ENCODE data around the gene TUBAL3. TPM values are rescaled to one million over a fixed set of nuclear protein-coding genes. Genes with fewer than 3 reads are reported as not detected.
A peak's percentile ranks its signal among the peaks of the same experiment; 100 is the strongest.

Gene TUBAL3
- total and polyA plus RNA-seq, 9 of the 15 experiments (the other 6 are each of a cell fraction or from before 2014, with no cell fraction given) = 5.5 to 10.1 (median 6.9) TPM

GRCh38 chr10:5343561-5343960, 61.1 kb downstream of the TUBAL3 start:
- no peak overlapping the region for H3K9ac ChIP-seq (ENCODE audit: insufficient read depth in 1 of 2, low read depth in 2 of 2, low read length in 2 of 2)
- H3K4me3 ChIP-seq = no peak overlapping the region
- H4K20me1 ChIP-seq (replicated peaks; ENCODE audit: control insufficient read depth, insufficient read depth, low read length) = no peaks in the 10 kb centered on the region
- DNase-seq (ENCODE audit: extremely low read depth in 1 of 4, low spot score in 3 of 4) (peak in 2 of 4 experiments; percentile 19 to 22), FAIRE-seq (no peak), ATAC-seq (peak; percentile 57; the same call in 2 of the 3 replicates)
- no peaks in the 10 kb centered on the region for H3K79me2 ChIP-seq (ENCODE audit: control insufficient read depth, insufficient read depth, low read length)
- no peak overlapping the region for H3K4me2 ChIP-seq (ENCODE audit: insufficient read depth, low read length)
- no peaks in the 10 kb centered on the region for H3K36me3 ChIP-seq (ENCODE audit: control insufficient read depth, insufficient read depth, low read length)
- ChIA-PET POLR2A (no interaction called here), CTCF (ENCODE audit: low intra/inter-chr PET ratio) (interaction anchor here (0.6 to 1.3 kb wide), 2 partner anchors 90 to 524 kb away, joined by 3 to 4 read pairs; no protein-coding TSS in a partner anchor)
- in situ Hi-C loops (cut with MboI) = no loop called here
- H3K27ac ChIP-seq (ENCODE audit: extremely low read depth, low read depth, low read length) = no peak overlapping the region
- BruUV-seq (replicated peaks) = no TSS peak
- intact Hi-C loops (cut with micrococcal nuclease) = no loop called here
- no peaks in the 10 kb centered on the region for H3K9me3 ChIP-seq (replicated peaks; ENCODE audit: control insufficient read depth, insufficient read depth, low read depth, low read length)
- peaks cover 0 to 7% of the 10 kb centered on the region in 2 experiments; a peak in 1 of 5 replicates for H3K27me3 ChIP-seq (ENCODE audit: control insufficient read depth in 2 of 2, insufficient read depth in 2 of 2, low read length in 2 of 2)
- TF ChIP-seq SIRT6 (IDR thresholded peaks at IDR 0.05; ENCODE audit: low read depth, low read length) = no peak
- TF ChIP-seq CTCF (IDR thresholded peaks at IDR 0.05 in 2 of 3, conservative IDR thresholded peaks at IDR 0.05 in 1 of 3; ENCODE audit: insufficient read depth in 2 of 3, low read depth in 1 of 3, low read length in 3 of 3) = peak; percentile 20 to 48 (median 43); a peak in 5 of 6 replicates
- TF ChIP-seq RAD21 (CRISPR knock-in tag; conservative IDR thresholded peaks at IDR 0.05 in 1 of 2, IDR thresholded peaks at IDR 0.05 in 1 of 2) = peak in 1 of 2 experiments; percentile 45; a peak in 2 of 4 replicates
- no peaks in the 10 kb centered on the region for H3K4me1 ChIP-seq (replicated peaks in 1 of 2; ENCODE audit: control insufficient read depth in 2 of 2, insufficient read depth in 2 of 2, low read length in 2 of 2)
- H3K9me1 ChIP-seq (ENCODE audit: control insufficient read depth, insufficient read depth, low read length) = no peaks in the 10 kb centered on the region
- 8% methylated on average over 4 of the region's 4 CpGs for WGBS (ENCODE audit: insufficient coverage, low coverage, missing lambda C conversion rate)
- H2AFZ ChIP-seq (ENCODE audit: low read depth, low read length) = no peak overlapping the region

Other genes with a start within 250 kb of the TUBAL3 start
- gene AKR1C8, start 219.7 kb downstream of the TUBAL3 start, total RNA-seq (2014; rRNA removed) = 0.18 TPM in 1 of 2 replicates, not detected in the other
- 0.16 and 0.22 TPM in 2 replicates for gene AKR1C8, start 219.7 kb downstream of the TUBAL3 start, total RNA-seq (2014; rRNA removed; fragmentation: Illumina TruSeq; extraction: Trizol)
- 0.23 and 0.29 TPM in 2 replicates for gene AKR1C8, start 219.7 kb downstream of the TUBAL3 start, total RNA-seq (2015; rRNA removed; fragmentation: Illumina TruSeq; extraction: Trizol)
- 0.24 TPM in 1 of 2 replicates, not detected in the other for gene AKR1C8, start 219.7 kb downstream of the TUBAL3 start, total RNA-seq (2021)
- 0.07 TPM in 1 of 2 replicates, not detected in the other for gene AKR1C8, start 219.7 kb downstream of the TUBAL3 start, polyA plus RNA-seq (2011; rRNA removed)
- gene AKR1C8, start 219.7 kb downstream of the TUBAL3 start, polyA plus RNA-seq (2014; fragmentation: Illumina TruSeq; extraction: Trizol) = 0.07 and 0.12 TPM in 2 replicates
- under 1 TPM; 0.07 to 0.08 TPM for gene AKR1C8, start 219.7 kb downstream of the TUBAL3 start, polyA plus RNA-seq (2014; fragmentation: Nextera tagmentation; extraction: Ambion mirVana)
- 0.03 and 0.90 TPM in 2 replicates for gene AKR1C8, start 219.7 kb downstream of the TUBAL3 start, polyA plus RNA-seq (2014; rRNA removed)
- gene AKR1C4, start 208.0 kb downstream of the TUBAL3 start, total RNA-seq (2014; rRNA removed) = not detected in 2 replicates
- not detected in 2 replicates for gene AKR1C4, start 208.0 kb downstream of the TUBAL3 start, total RNA-seq (2014; rRNA removed; fragmentation: Illumina TruSeq; extraction: Trizol)
- not detected in 2 replicates for gene AKR1C4, start 208.0 kb downstream of the TUBAL3 start, total RNA-seq (2015; rRNA removed; fragmentation: Illumina TruSeq; extraction: Trizol)
- gene AKR1C4, start 208.0 kb downstream of the TUBAL3 start, total RNA-seq (2021) = 0.13 TPM in 1 of 2 replicates, not detected in the other
- not detected in 2 replicates for gene AKR1C4, start 208.0 kb downstream of the TUBAL3 start, polyA plus RNA-seq (2011; rRNA removed)
- gene AKR1C4, start 208.0 kb downstream of the TUBAL3 start, polyA plus RNA-seq (2014; fragmentation: Illumina TruSeq; extraction: Trizol) = not detected in 2 replicates
- not detected for gene AKR1C4, start 208.0 kb downstream of the TUBAL3 start, polyA plus RNA-seq (2014; fragmentation: Nextera tagmentation; extraction: Ambion mirVana)
- not detected in 2 replicates for gene AKR1C4, start 208.0 kb downstream of the TUBAL3 start, polyA plus RNA-seq (2014; rRNA removed)
- not detected in 2 replicates for gene UCN3, start 39.9 kb downstream of the TUBAL3 start, total RNA-seq (2014; rRNA removed)
- not detected in 2 replicates for gene UCN3, start 39.9 kb downstream of the TUBAL3 start, total RNA-seq (2014; rRNA removed; fragmentation: Illumina TruSeq; extraction: Trizol)
- gene UCN3, start 39.9 kb downstream of the TUBAL3 start, total RNA-seq (2015; rRNA removed; fragmentation: Illumina TruSeq; extraction: Trizol) = not detected in 2 replicates
- gene UCN3, start 39.9 kb downstream of the TUBAL3 start, total RNA-seq (2021) = not detected in 2 replicates
- not detected in 2 replicates for gene UCN3, start 39.9 kb downstream of the TUBAL3 start, polyA plus RNA-seq (2011; rRNA removed)
- not detected in 2 replicates for gene UCN3, start 39.9 kb downstream of the TUBAL3 start, polyA plus RNA-seq (2014; fragmentation: Illumina TruSeq; extraction: Trizol)
- not detected for gene UCN3, start 39.9 kb downstream of the TUBAL3 start, polyA plus RNA-seq (2014; fragmentation: Nextera tagmentation; extraction: Ambion mirVana)
- gene UCN3, start 39.9 kb downstream of the TUBAL3 start, polyA plus RNA-seq (2014; rRNA removed) = not detected in 2 replicates
- gene NET1, start 7.7 kb upstream of the TUBAL3 start, total RNA-seq (2014; rRNA removed) = 115 TPM in 2 replicates
- gene NET1, start 7.7 kb upstream of the TUBAL3 start, total RNA-seq (2014; rRNA removed; fragmentation: Illumina TruSeq; extraction: Trizol) = 106 and 114 TPM in 2 replicates
- gene NET1, start 7.7 kb upstream of the TUBAL3 start, total RNA-seq (2015; rRNA removed; fragmentation: Illumina TruSeq; extraction: Trizol) = 98.1 and 105 TPM in 2 replicates
- gene NET1, start 7.7 kb upstream of the TUBAL3 start, total RNA-seq (2021) = 152 and 158 TPM in 2 replicates
- 258 and 270 TPM in 2 replicates for gene NET1, start 7.7 kb upstream of the TUBAL3 start, polyA plus RNA-seq (2011; rRNA removed)
- gene NET1, start 7.7 kb upstream of the TUBAL3 start, polyA plus RNA-seq (2014; fragmentation: Illumina TruSeq; extraction: Trizol) = 113 and 136 TPM in 2 replicates
- 10 to 100 TPM; 47.4 to 53.0 TPM for gene NET1, start 7.7 kb upstream of the TUBAL3 start, polyA plus RNA-seq (2014; fragmentation: Nextera tagmentation; extraction: Ambion mirVana)
- gene NET1, start 7.7 kb upstream of the TUBAL3 start, polyA plus RNA-seq (2014; rRNA removed) = 98.9 and 105 TPM in 2 replicates
- not detected in 2 replicates for gene CALML5, start 94.7 kb upstream of the TUBAL3 start, total RNA-seq (2014; rRNA removed)
- gene CALML5, start 94.7 kb upstream of the TUBAL3 start, total RNA-seq (2014; rRNA removed; fragmentation: Illumina TruSeq; extraction: Trizol) = not detected in 2 replicates
- not detected in 2 replicates for gene CALML5, start 94.7 kb upstream of the TUBAL3 start, total RNA-seq (2015; rRNA removed; fragmentation: Illumina TruSeq; extraction: Trizol)
- gene CALML5, start 94.7 kb upstream of the TUBAL3 start, total RNA-seq (2021) = not detected in 2 replicates
- gene CALML5, start 94.7 kb upstream of the TUBAL3 start, polyA plus RNA-seq (2011; rRNA removed) = not detected in 2 replicates
- gene CALML5, start 94.7 kb upstream of the TUBAL3 start, polyA plus RNA-seq (2014; fragmentation: Illumina TruSeq; extraction: Trizol) = not detected in 2 replicates
- not detected for gene CALML5, start 94.7 kb upstream of the TUBAL3 start, polyA plus RNA-seq (2014; fragmentation: Nextera tagmentation; extraction: Ambion mirVana)
- not detected in 2 replicates for gene CALML5, start 94.7 kb upstream of the TUBAL3 start, polyA plus RNA-seq (2014; rRNA removed)
- not detected in 2 replicates for gene CALML3, start 120.1 kb upstream of the TUBAL3 start, total RNA-seq (2014; rRNA removed)
- not detected in 2 replicates for gene CALML3, start 120.1 kb upstream of the TUBAL3 start, total RNA-seq (2014; rRNA removed; fragmentation: Illumina TruSeq; extraction: Trizol)
- not detected in 2 replicates for gene CALML3, start 120.1 kb upstream of the TUBAL3 start, total RNA-seq (2015; rRNA removed; fragmentation: Illumina TruSeq; extraction: Trizol)
- not detected in 2 replicates for gene CALML3, start 120.1 kb upstream of the TUBAL3 start, total RNA-seq (2021)
- not detected in 2 replicates for gene CALML3, start 120.1 kb upstream of the TUBAL3 start, polyA plus RNA-seq (2011; rRNA removed)
- not detected in 2 replicates for gene CALML3, start 120.1 kb upstream of the TUBAL3 start, polyA plus RNA-seq (2014; fragmentation: Illumina TruSeq; extraction: Trizol)
- not detected for gene CALML3, start 120.1 kb upstream of the TUBAL3 start, polyA plus RNA-seq (2014; fragmentation: Nextera tagmentation; extraction: Ambion mirVana)
- not detected in 2 replicates for gene CALML3, start 120.1 kb upstream of the TUBAL3 start, polyA plus RNA-seq (2014; rRNA removed)

Data from K562 (cell line).